Peyer's patch (tissue), 4 donors: Measurements from ENCODE around the gene LRRC38.

Experiments used
- POLR2A ChIP-seq, 2 donors: fragments of 450-650 bp; IDR thresholded peaks; one replicate each; pipeline ENCODE4 v1.5.1; 2017; ENCODE audit warnings: antibody characterized with exemption in 2 of 2, mild to moderate bottlenecking in 2 of 2, moderate library complexity in 2 of 2
- TF ChIP-seq, protein P1 (sequence below), 6 experiments: fragments of 450-650 bp in 4 of 6; fragments of 200-600 bp in 2 of 6; sonication (generic) in 1 of 6; IDR thresholded peaks; one replicate each; pipeline ENCODE4 v1.5.1; 2017 to 2019; ENCODE audit warnings: antibody characterized with exemption in 6 of 6, mild to moderate bottlenecking in 3 of 6, moderate library complexity in 1 of 6

- TF ChIP-seq POLR2A (IDR thresholded peaks at IDR 0.05) = no peak
- TF ChIP-seq, protein P1, sequence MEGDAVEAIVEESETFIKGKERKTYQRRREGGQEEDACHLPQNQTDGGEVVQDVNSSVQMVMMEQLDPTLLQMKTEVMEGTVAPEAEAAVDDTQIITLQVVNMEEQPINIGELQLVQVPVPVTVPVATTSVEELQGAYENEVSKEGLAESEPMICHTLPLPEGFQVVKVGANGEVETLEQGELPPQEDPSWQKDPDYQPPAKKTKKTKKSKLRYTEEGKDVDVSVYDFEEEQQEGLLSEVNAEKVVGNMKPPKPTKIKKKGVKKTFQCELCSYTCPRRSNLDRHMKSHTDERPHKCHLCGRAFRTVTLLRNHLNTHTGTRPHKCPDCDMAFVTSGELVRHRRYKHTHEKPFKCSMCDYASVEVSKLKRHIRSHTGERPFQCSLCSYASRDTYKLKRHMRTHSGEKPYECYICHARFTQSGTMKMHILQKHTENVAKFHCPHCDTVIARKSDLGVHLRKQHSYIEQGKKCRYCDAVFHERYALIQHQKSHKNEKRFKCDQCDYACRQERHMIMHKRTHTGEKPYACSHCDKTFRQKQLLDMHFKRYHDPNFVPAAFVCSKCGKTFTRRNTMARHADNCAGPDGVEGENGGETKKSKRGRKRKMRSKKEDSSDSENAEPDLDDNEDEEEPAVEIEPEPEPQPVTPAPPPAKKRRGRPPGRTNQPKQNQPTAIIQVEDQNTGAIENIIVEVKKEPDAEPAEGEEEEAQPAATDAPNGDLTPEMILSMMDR (IDR thresholded peaks at IDR 0.05) = no peak
Measured at GRCh38 chr1:13465515-13465914, 48.3 kb downstream of the LRRC38 start.
